ENCODE measurements around the gene ARHGAP24. TPM values are rescaled to one million over a fixed set of nuclear protein-coding genes. Genes with fewer than 3 reads are reported as not detected.

The ARHGAP24 gene
- total RNA-seq, 3 donors from 2014 or later: 5.2 to 11.6 (median 6.7) TPM

DNA sequence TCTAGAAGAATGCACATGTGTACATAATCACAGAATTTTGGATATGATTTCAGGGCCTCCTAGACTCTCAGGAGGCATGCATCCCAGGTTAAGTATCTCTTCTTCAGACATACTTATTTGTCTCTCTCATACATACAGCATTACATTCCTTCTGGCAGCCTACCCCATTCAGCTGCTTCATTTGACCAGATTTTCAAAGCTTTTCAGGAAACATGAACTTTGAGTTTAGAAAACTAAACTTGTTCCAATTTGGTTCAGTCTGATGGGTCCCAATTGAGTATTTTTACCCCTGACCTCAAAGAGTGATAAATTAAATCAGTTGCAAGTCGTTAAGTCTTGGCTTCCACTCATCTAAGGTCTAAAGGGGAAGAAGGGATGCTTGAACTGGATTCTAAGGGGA, 330.9 kb downstream of the ARHGAP24 start:
- ATAC-seq (no peak), DNase-seq (no peak)
- no peaks in the 10 kb centered on the region for H3K9me3 ChIP-seq
- H3K4me1 ChIP-seq (ENCODE audit: low read depth): no peaks in the 10 kb centered on the region
- no peak overlapping the region for H3K4me3 ChIP-seq
- intact Hi-C loops (cut with DNase I, micrococcal nuclease): no loop called here
- no peaks in the 10 kb centered on the region for H3K36me3 ChIP-seq (ENCODE audit: low read depth)
- TF ChIP-seq, protein P1, sequence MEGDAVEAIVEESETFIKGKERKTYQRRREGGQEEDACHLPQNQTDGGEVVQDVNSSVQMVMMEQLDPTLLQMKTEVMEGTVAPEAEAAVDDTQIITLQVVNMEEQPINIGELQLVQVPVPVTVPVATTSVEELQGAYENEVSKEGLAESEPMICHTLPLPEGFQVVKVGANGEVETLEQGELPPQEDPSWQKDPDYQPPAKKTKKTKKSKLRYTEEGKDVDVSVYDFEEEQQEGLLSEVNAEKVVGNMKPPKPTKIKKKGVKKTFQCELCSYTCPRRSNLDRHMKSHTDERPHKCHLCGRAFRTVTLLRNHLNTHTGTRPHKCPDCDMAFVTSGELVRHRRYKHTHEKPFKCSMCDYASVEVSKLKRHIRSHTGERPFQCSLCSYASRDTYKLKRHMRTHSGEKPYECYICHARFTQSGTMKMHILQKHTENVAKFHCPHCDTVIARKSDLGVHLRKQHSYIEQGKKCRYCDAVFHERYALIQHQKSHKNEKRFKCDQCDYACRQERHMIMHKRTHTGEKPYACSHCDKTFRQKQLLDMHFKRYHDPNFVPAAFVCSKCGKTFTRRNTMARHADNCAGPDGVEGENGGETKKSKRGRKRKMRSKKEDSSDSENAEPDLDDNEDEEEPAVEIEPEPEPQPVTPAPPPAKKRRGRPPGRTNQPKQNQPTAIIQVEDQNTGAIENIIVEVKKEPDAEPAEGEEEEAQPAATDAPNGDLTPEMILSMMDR (IDR thresholded peaks at IDR 0.05): no peak

DNA sequence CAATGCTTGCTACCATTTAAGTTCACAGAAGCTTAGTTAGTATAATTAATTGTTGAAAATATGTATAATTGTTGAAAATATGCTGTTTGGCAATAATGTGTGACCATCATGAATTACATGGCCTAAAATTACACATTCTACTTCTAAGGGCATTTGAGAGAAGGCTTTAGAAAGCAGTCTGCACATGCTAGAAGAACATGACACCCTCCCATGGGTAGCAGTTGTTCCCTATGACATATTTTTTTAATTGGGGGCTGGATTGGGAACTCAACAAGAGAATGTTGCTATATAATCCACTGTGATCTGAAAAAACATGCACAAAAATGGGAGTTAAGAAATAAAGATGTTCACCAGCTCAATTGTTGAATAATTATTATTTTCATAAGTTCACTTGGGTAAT, 331.4 kb downstream of the ARHGAP24 start:
- no peak for DNase-seq

DNA sequence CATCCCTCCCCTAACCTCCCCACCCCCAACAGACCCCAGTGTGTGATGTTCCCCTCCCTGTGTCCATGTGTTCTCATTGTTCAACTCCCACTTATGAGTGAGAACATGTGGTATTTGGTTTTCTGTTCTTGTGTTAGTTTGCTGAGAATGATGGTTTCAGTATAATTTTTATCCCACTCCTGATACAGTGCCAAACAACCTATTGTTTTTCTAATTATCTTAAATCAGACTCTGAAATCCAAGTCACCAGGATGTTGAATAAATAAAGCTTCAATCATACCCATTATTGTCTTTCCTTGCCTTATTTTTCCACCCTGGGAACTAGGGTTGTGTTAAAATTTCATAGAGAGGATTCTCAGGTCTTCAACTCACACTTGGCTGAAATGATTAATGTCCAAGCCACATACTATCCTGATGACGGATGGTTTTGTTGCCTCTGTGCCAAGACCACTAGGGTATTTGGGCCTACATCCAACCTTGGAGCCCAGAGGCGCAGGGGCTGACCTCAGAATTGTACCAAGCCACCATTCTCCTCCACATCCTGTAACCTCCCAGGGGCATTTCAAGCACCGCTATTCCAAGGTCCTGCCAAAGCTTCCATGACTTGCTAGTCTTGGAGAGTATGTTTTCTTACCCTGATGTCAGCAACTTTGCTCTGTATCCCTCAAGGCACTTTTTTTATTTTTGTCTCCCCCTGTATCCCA, 332.4 kb downstream of the ARHGAP24 start:
- ATAC-seq (no peak), DNase-seq (no peak)
- intact Hi-C loops (cut with DNase I, micrococcal nuclease): no loop called here
- TF ChIP-seq, protein P1 (IDR thresholded peaks at IDR 0.05): no peak
- Histone ChIP-seq H3K4me1 (ENCODE audit: low read depth) (no peaks in the 10 kb centered on the region), H3K4me3 (no peak overlapping the region), H3K36me3 (ENCODE audit: low read depth) (no peaks in the 10 kb centered on the region), H3K9me3 (no peaks in the 10 kb centered on the region)

More for the DNA sequence above, 331.4 kb downstream of the ARHGAP24 start:
- ATAC-seq: no peak
- intact Hi-C loops (cut with DNase I, micrococcal nuclease): no loop called here
- Histone ChIP-seq H3K9me3 (no peaks in the 10 kb centered on the region), H3K4me3 (no peak overlapping the region), H3K4me1 (ENCODE audit: low read depth) (no peaks in the 10 kb centered on the region), H3K36me3 (ENCODE audit: low read depth) (no peaks in the 10 kb centered on the region)
- TF ChIP-seq, protein P1 (IDR thresholded peaks at IDR 0.05): no peak

DNA sequence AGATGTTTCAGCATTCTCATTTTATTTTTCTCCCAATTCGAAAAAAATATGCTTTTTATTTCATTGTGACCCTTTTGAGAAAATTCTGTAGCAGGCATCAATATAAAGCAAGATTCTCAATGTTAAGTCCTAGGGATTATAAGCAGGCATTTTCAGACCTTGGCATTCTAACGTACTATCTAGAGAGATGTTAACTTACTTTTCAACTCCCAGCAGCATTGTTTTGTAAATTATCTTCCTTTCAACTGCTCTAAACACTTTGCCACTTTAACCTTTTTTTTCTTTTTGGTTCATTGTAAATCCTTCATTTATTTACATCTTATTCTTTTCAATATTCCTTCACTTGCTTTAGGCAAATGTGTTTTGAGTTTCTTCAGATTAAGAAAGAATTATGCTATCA, 333.2 kb downstream of the ARHGAP24 start:
- Histone ChIP-seq H3K4me3 (no peak overlapping the region), H3K9me3 (no peaks in the 10 kb centered on the region), H3K4me1 (ENCODE audit: low read depth) (no peaks in the 10 kb centered on the region), H3K36me3 (ENCODE audit: low read depth) (no peaks in the 10 kb centered on the region)
- intact Hi-C loops (cut with DNase I, micrococcal nuclease): no loop called here
- TF ChIP-seq, protein P1 (IDR thresholded peaks at IDR 0.05): no peak
- no peak for DNase-seq
- no peak for ATAC-seq

DNA sequence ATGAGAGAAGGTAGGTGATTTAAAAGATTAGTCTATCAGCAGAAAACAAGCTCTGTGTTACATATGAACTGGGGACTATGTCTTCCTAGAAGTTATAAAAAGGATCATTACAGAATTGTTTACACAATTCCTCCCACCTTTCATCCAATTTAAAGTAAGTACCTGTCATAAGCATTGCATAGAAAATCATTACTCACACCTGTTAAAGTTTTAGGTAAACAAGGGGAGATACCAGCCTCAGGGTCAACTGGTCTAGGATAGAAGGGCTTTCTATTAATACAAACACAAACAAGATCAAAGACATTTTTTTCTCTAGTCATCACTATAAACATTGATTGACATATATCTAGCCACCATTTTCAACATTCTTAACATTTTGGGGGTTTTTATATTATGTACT, 333.9 kb downstream of the ARHGAP24 start:
- intact Hi-C loops (cut with DNase I, micrococcal nuclease): no loop called here
- TF ChIP-seq, protein P1 (IDR thresholded peaks at IDR 0.05): no peak
- Histone ChIP-seq H3K36me3 (ENCODE audit: low read depth) (no peaks in the 10 kb centered on the region), H3K4me1 (ENCODE audit: low read depth) (no peaks in the 10 kb centered on the region), H3K9me3 (no peaks in the 10 kb centered on the region), H3K4me3 (no peak overlapping the region)
- ATAC-seq (no peak), DNase-seq (no peak)
